GM12801 (cell line): ENCODE data around the gene ST6GALNAC3.

Experiments
- TF ChIP-seq, protein P1 (sequence below): IDR thresholded peaks from one replicate; pipeline ENCODE4 v1.5.1; 2011; ENCODE audit warnings: control low read depth; ENCODE audit not compliant: insufficient read length; ENCODE audit errors: extremely low read depth

The ST6GALNAC3 gene

DNA sequence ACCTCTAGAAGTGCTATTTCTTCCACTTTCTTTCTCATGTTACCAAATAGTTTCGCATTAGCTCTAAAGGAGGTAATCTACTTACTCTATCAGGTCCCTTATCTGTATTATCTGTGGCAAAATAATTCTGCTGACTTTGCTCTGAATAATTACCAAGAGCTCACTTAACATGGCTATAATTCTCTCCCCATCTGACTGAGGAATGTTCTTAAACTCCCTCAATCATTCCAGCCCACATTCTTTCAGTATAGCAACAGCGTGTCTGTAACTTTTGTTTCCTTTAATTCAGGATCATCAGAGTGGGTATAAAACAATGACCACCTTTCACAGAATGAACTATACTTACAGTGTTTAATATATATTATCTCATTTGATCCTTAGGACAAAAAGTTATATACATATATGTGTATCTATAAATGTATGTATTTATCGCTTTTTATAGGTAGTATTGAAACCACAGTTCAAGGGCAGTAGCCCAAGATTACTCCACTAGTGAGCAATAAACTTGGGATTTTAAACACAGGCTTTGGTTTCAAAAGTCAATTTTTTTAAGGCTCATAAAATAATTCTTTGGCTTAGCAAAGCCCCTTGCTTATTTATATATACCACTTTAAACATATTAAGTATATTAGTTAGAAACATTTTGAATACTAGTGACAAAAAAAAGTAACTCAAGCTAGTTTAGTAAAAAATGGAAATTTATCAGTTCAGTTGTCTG lies 36.1 kb upstream of the ST6GALNAC3 start:
- TF ChIP-seq, protein P1, sequence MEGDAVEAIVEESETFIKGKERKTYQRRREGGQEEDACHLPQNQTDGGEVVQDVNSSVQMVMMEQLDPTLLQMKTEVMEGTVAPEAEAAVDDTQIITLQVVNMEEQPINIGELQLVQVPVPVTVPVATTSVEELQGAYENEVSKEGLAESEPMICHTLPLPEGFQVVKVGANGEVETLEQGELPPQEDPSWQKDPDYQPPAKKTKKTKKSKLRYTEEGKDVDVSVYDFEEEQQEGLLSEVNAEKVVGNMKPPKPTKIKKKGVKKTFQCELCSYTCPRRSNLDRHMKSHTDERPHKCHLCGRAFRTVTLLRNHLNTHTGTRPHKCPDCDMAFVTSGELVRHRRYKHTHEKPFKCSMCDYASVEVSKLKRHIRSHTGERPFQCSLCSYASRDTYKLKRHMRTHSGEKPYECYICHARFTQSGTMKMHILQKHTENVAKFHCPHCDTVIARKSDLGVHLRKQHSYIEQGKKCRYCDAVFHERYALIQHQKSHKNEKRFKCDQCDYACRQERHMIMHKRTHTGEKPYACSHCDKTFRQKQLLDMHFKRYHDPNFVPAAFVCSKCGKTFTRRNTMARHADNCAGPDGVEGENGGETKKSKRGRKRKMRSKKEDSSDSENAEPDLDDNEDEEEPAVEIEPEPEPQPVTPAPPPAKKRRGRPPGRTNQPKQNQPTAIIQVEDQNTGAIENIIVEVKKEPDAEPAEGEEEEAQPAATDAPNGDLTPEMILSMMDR, result no peak

DNA sequence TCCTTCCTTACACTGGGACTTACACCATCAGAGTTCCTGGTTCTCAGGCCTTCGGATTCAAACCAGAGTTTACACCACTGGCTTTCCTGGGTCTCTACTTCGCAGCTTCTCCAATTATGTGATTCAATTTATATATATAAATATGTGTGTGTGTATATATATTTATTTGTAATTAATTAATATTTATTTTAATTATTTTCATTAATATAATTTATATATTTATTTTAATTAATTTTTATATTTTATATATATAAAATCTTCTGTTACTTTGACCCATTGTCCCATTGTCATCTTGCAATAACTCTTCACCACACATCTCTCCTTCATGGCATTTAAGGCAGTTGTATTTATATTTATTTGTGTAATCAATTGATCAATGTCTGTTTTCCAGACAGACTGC lies 28.4 kb upstream of the ST6GALNAC3 start:
- TF ChIP-seq, protein P1, result no peak

DNA sequence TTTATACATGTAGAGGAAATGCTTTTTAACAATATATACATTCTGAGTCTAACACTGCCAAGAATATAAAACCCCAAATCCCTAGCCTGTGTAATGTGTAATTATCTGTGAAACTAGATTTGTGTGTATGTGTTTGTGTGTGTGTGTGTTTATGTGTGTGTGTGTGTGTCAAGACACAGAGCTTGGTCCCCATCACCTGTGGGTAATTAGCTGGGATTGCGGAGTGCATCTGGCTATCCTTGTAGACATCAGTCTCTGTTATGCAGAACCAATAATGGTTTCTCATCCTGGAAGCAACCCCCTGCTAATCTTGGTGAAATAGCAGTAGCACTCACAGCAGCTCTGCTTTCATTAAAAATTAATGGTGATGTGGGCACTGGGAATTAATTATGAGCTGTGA lies 26.3 kb upstream of the ST6GALNAC3 start:
- TF ChIP-seq, protein P1, result no peak

DNA sequence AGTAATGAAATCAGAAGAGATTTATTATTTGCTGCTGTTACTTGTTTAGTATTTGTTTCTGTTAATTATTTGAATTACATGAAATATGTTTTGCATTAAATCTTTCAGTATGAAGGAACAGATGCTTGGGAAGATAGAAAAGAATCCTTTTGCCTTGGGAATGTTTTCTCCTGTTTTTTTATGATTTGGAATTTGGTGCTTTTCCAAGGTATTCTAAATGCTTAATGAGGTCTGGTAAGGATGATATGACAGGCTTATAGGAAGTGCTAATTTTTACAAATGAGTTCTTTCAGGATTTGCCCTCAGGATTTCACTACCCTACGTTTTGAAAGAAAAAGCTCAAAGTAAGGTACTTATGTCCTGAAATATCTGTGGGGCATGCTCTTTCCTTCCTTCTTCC lies 25.6 kb upstream of the ST6GALNAC3 start:
- TF ChIP-seq, protein P1, result no peak

DNA sequence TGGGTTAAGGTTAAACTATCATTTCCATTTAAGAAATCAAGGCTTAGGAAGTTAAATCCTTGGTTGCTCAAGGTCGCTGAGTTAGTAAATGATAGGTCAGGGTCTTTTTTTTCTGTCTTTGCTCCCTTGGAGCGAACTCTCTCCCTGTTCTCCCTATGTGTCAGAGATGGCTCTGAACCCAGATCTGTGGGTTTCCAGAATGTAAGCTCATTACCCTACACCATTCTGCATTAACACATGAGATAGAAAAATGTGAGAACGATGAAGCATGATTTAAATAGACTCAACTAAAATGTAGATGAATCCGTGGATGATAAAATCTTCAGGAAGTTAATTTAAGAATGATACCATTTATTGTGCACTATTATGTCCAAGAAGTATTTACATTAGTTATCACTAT lies 25.0 kb upstream of the ST6GALNAC3 start:
- TF ChIP-seq, protein P1, result no peak

DNA sequence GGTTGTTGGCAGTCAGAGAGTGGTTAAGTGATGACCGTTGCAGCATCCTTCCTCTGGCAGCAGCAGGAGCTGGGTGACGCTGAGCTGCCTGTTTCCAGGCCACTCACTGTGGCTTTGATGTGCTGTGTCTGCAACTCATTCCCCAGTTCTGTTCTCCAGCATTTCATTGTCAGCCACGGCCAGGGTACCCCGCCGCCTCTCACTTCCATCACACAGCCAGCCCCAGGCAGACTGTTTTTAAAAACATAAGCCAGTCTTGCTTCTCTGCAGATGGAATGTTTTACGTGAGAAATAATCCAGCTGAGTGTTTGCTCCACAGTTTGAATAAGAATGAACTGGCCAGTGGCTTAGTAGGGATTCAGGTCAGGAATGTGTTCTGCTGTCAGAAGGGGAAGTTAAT lies 21.5 kb upstream of the ST6GALNAC3 start:
- TF ChIP-seq, protein P1, result no peak

DNA sequence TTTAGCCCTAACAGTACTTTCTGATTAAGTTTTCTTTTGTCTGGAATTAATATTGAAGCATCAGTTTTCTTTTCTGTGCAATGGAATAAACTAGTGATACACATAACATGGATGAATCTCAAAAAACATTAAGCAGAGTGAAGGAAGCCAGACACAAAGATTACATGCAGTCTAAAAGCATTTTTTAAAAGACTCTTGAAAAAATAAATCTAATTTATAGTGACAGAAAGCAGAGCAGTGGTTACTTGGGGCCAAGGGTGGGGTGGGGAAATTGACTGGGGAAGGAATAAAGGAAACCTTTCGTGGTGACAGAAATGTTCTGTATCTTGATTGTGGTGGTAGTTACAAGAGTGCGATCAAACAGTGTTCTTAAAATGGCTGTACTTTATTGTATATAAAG lies 20.2 kb upstream of the ST6GALNAC3 start:
- TF ChIP-seq, protein P1, result no peak
